ENCODE data around the gene MAN1C1. TPM values are rescaled to one million over a fixed set of nuclear protein-coding genes. Genes with fewer than 3 reads are reported as not detected.
A peak's percentile ranks its signal among the peaks of the same experiment; 100 is the strongest.

Gene MAN1C1
- total and polyA plus RNA-seq, 9 of the 15 experiments (the other 6 are each of a cell fraction or from before 2014, with no cell fraction given), result 0.04 to 0.44 (median 0.10) TPM; not detected in 3

- CTCF ChIA-PET (ENCODE audit: low intra/inter-chr PET ratio), result no interaction called here
- no peaks in the 10 kb centered on the region for H3K36me3 ChIP-seq (ENCODE audit: control insufficient read depth, insufficient read depth, low read length)
- in situ Hi-C loops (cut with MboI) (no loop called here), intact Hi-C loops (cut with micrococcal nuclease) (no loop called here)
- 9% methylated on average over 5 of the region's 5 CpGs for WGBS (ENCODE audit: insufficient coverage, low coverage, missing lambda C conversion rate)
- POLR2A ChIA-PET, result no interaction called here
- ATAC-seq (no peak), FAIRE-seq (no peak), DNase-seq (ENCODE audit: extremely low read depth in 1 of 4, low spot score in 3 of 4) (no peak)
- no peak overlapping the region for H3K4me2 ChIP-seq (ENCODE audit: insufficient read depth, low read length)
- peaks cover 0 to 9% of the 10 kb centered on the region in 2 experiments; a peak in 4 of 5 replicates for H3K4me1 ChIP-seq (replicated peaks in 1 of 2; ENCODE audit: control insufficient read depth in 2 of 2, insufficient read depth in 2 of 2, low read length in 2 of 2)
- H4K20me1 ChIP-seq (replicated peaks; ENCODE audit: control insufficient read depth, insufficient read depth, low read length), result 0 out of 2 replicates have a peak, but pooled peaks cover 8% of the 10 kb centered on the region
- H3K9me1 ChIP-seq (ENCODE audit: control insufficient read depth, insufficient read depth, low read length), result no peaks in the 10 kb centered on the region
- H3K27ac ChIP-seq (ENCODE audit: extremely low read depth, low read depth, low read length), result no peak overlapping the region
- no peak overlapping the region for H2AFZ ChIP-seq (ENCODE audit: low read depth, low read length)
- H3K9me3 ChIP-seq (replicated peaks; ENCODE audit: control insufficient read depth, insufficient read depth, low read depth, low read length), result no peaks in the 10 kb centered on the region
- no peak overlapping the region for H3K9ac ChIP-seq (ENCODE audit: insufficient read depth in 1 of 2, low read depth in 2 of 2, low read length in 2 of 2)
- H3K27me3 ChIP-seq (ENCODE audit: control insufficient read depth in 2 of 2, insufficient read depth in 2 of 2, low read length in 2 of 2), result peaks cover 37 to 70% of the 10 kb centered on the region in 2 experiments
- H3K4me3 ChIP-seq, result no peak overlapping the region
- H3K79me2 ChIP-seq (ENCODE audit: control insufficient read depth, insufficient read depth, low read length), result no peaks in the 10 kb centered on the region
- no TSS peak for BruUV-seq (replicated peaks)
- TF ChIP-seq CBFA2T3 (IDR thresholded peaks at IDR 0.05) (0 out of 2 replicates have a peak, but pooled peaks have one; percentile 11), ZFP36 (IDR thresholded peaks at IDR 0.05; ENCODE audit: low read depth, low read length, partially characterized antibody) (no peak), NR0B1 (IDR thresholded peaks at IDR 0.05; ENCODE audit: partially characterized antibody) (no peak), ZFPM2 (CRISPR knock-in tag; IDR thresholded peaks at IDR 0.05) (no peak), BRD9 (IDR thresholded peaks at IDR 0.05; ENCODE audit: low read depth, partially characterized antibody) (no peak), ARID3B (CRISPR knock-in tag; IDR thresholded peaks at IDR 0.05; ENCODE audit: borderline replicate concordance) (no peak), PML (IDR thresholded peaks at IDR 0.05; ENCODE audit: low read length) (no peak), TAL1 (IDR thresholded peaks at IDR 0.05) (peak; percentile 22), CHCHD3 (CRISPR knock-in tag; IDR thresholded peaks at IDR 0.05) (no peak), ZNF253 (CRISPR knock-in tag; conservative IDR thresholded peaks at IDR 0.05) (no peak), ZC3H8 (IDR thresholded peaks at IDR 0.05) (no peak), ZBTB17 (CRISPR knock-in tag; IDR thresholded peaks at IDR 0.05) (no peak), ZNF239 (CRISPR knock-in tag; IDR thresholded peaks at IDR 0.05) (no peak)
- TF ChIP-seq, protein P1, sequence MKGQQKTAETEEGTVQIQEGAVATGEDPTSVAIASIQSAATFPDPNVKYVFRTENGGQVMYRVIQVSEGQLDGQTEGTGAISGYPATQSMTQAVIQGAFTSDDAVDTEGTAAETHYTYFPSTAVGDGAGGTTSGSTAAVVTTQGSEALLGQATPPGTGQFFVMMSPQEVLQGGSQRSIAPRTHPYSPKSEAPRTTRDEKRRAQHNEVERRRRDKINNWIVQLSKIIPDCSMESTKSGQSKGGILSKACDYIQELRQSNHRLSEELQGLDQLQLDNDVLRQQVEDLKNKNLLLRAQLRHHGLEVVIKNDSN (CRISPR knock-in tag; IDR thresholded peaks at IDR 0.05), result peak; percentile 38; the same call in 1 of the 2 replicates
- TF ChIP-seq, protein P2, sequence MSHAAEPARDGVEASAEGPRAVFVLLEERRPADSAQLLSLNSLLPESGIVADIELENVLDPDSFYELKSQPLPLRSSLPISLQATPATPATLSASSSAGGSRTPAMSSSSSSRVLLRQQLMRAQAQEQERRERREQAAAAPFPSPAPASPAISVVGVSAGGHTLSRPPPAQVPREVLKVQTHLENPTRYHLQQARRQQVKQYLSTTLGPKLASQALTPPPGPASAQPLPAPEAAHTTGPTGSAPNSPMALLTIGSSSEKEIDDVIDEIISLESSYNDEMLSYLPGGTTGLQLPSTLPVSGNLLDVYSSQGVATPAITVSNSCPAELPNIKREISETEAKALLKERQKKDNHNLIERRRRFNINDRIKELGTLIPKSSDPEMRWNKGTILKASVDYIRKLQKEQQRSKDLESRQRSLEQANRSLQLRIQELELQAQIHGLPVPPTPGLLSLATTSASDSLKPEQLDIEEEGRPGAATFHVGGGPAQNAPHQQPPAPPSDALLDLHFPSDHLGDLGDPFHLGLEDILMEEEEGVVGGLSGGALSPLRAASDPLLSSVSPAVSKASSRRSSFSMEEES (CRISPR knock-in tag; IDR thresholded peaks at IDR 0.05), result peak; percentile 13; the same call in 1 of the 2 replicates
- TF ChIP-seq, protein P3, sequence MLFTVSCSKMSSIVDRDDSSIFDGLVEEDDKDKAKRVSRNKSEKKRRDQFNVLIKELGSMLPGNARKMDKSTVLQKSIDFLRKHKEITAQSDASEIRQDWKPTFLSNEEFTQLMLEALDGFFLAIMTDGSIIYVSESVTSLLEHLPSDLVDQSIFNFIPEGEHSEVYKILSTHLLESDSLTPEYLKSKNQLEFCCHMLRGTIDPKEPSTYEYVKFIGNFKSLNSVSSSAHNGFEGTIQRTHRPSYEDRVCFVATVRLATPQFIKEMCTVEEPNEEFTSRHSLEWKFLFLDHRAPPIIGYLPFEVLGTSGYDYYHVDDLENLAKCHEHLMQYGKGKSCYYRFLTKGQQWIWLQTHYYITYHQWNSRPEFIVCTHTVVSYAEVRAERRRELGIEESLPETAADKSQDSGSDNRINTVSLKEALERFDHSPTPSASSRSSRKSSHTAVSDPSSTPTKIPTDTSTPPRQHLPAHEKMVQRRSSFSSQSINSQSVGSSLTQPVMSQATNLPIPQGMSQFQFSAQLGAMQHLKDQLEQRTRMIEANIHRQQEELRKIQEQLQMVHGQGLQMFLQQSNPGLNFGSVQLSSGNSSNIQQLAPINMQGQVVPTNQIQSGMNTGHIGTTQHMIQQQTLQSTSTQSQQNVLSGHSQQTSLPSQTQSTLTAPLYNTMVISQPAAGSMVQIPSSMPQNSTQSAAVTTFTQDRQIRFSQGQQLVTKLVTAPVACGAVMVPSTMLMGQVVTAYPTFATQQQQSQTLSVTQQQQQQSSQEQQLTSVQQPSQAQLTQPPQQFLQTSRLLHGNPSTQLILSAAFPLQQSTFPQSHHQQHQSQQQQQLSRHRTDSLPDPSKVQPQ (CRISPR knock-in tag; IDR thresholded peaks at IDR 0.05; ENCODE audit: borderline replicate concordance), result no peak
These were observed 114.6 kb downstream of the MAN1C1 start for GRCh38 chr1:25731148-25731547.
